ENCODE data around the gene PDE4C. TPM values are rescaled to one million over a fixed set of nuclear protein-coding genes. Genes with fewer than 3 reads are reported as not detected.

Gene PDE4C
- polyA plus RNA-seq, 3 donors: 0.77 to 0.82 (median 0.78) TPM

DNA sequence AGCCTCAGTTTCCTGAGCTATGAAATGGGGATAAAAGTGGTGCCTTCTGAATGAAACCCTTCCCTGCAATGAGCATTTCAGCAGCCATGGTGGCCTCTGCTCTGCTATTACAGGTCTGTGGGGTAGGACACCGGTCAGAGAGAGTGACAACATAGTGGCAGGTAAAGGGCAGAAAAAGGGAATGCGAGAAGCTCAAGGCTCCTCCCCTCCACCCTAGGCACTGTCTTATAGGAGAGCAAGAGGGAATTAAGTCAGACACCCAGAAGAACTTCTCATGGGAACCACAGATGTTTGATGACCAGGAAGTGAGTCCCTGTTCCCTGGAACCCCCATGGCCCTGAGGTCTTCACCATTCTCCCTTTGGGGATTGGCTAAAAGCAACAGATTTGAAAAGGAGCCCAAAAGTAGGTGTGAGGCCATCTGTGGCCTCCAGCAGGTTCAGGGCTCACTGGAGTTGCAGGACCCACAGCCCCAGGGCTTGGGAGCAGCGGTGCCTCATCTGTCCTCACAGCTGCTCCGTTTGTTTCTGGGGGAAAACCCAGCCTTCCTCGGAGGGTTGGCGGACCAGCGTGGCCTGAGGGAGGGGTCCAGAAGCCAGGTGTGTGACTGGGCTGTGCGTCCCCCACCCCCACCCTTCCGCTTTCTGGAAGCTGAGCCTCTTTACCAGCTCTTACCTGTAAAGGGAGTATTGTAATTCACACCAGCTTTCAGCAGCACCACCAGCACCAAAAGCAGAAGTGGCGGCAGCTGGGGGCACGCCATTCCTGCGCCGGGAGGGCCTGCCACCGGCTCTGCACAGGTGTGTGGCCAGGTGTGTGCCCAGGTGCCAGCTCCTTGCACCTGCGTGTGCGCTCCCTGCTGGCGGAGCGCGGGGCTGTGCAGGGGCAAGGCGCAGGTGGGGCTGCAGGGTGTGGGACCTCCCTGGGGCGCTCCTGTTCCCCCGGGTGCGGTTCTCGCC lies 28.6 kb upstream of the PDE4C start:
- DNase-seq: no peak

DNA sequence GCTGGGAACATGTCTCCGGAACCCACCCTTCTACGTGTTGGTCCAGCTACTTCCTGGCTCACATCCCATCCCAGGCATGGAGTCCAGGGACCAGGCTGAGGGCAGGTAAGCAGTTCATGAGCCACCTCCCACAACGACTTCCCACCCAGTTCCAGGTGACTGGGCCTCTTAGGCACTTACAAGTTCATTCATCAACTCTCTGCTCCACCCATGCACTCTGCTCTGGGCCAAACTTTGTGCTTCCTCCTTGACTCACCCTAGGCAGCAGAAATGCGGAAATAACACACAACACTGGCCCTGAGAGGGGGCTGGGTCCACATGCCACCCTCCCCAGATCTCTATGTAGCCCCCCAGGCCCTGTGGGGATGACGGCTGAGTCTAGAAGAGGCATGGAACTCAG lies 27.5 kb upstream of the PDE4C start:
- DNase-seq: no peak

DNA sequence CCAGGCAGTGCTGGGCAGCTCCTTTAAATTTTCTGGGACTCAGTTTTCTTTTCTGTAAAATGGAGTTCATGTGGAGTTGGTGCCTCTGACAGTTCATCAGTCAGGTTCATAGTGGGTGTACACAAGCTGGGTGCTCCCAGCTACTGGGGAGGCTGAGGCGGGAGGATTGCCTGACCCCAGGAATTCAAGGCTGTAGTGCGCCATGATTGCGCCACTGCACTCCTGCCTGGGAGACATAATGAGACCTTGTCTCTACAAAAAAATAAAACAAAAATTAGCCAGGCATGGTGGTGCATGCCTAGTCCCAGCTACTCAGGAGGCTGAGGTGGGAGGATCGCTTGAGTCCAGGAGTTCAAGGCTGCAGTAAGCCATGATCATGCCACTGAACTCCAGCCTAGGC lies 26.9 kb upstream of the PDE4C start:
- DNase-seq: no peak

DNA sequence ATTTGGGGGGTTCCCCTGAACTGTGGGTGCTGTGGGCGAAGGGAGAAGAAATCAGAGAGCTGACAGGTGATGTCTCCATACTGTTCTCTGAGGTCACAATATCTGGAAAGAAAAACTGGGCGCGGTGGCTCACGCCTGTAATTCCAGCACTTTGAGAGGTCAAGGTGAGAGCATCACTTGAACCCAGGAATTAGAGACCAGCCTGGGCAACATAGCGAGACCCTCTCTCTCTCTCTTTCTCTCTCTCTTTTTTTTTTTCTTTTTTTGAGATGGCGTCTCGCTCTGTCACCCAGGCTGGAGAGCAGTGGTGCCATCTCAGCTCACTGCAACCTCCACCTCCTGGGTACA lies 26.1 kb upstream of the PDE4C start:
- no peak for DNase-seq

GRCh38 chr19:18251587-18252369 lies 25.5 kb upstream of the PDE4C start:
- no peak for DNase-seq

GRCh38 chr19:18249834-18250233 lies 23.6 kb upstream of the PDE4C start:
- no peak for DNase-seq

DNA sequence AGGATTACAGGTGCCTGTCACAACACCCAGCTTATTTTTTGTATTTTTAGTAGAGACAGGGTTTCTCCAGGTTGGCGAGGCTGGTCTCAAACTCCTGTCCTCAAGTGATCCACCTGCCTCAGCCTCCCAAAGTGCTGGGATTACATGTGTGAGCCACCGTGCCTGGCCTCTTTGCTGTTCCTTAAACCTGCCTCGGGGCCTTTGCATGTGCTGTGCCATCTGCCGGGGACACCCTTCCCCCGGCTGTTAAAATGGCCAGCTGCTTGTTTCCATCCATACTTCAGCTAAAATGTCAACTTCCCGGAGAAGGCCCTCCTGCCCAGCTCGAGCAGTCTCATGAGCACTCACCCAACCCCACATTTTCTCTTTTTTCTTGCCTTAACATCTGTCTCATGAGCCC lies 19.1 kb upstream of the PDE4C start:
- DNase-seq: no peak

- no peak for DNase-seq
Measured at GRCh38 chr19:18239303-18239702, 13.1 kb upstream of the PDE4C start.

DNA sequence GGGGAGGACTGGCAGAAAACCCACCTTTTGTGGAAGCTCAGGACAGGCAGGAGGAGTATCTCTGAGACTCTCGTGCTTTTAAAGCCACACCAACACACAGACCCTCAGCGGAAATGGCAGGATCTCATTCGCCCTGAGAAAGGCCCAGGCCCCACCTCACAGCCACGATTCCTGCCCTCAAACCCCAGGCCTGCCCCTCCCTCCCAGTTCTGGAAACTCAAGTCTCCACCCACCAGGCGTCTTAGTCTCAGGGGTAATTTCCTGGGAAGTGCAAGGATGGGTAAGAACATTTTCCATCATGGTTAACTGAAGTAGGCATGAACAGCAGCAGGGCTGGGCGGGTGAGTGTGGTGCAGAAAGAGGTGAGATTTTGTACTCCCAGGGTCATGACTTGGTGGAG lies 8.0 kb upstream of the PDE4C start:
- no peak for DNase-seq

- peak; percentile 65 for DNase-seq
Measured at GRCh38 chr19:18233224-18233825, 7.1 kb upstream of the PDE4C start.

DNA sequence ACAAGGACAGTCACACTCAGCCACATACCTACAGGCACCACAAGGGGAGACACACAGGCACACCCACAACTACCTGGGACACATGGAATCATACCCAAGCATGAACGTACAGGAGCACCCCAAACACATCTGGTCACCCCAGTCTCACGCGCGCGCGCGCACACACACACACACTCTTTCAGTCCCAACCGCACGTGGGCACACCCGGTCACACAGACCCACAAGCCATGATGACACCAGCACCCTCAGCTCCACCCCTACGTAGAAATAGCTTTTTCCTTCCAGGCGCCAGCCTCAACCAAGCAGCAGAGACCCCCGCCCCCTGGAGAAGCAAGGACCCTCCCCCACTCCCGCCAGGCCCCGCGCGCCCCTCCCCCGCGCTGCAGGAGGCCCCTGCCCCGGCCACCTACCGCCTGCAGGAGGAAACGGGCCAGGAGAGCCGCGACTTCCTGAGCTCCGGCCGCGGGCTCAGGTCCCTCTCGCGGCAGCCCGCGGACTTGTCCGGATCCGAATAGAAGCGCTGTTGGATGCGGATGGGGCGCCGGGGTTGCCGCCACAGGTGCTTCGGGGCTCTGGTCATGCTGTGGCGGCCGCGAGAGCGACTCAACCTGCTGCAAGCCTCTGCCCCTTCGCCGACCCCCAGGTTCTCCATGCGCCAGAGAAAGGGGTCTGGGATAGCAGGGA lies 6.4 kb upstream of the PDE4C start:
- DNase-seq: no peak

- no peak for DNase-seq
Measured at GRCh38 chr19:18231775-18232174, 5.5 kb upstream of the PDE4C start.

GRCh38 chr19:18230941-18231734 lies 4.9 kb upstream of the PDE4C start:
- no peak for DNase-seq

GRCh38 chr19:18229915-18230314 lies 3.7 kb upstream of the PDE4C start:
- DNase-seq: no peak

DNA sequence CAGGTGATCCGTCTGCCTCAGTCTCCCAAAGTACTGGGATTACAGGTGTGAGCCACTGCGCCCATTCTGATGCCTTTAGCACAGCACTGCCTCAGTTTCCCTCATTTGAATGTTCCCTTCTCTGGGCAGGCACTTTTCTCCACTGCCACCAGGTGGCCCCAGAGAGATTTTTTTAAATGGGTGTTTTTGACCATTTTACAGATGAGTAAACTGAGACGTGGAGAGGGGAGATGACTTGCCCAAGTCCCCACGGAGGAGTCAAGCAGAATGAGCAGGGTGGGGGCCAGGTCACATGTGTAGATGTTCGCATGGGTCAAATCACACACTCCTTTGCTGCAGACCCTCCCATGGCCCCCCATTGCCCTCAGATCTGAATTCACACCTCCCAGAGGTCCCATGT lies 3.2 kb upstream of the PDE4C start:
- DNase-seq: no peak

DNA sequence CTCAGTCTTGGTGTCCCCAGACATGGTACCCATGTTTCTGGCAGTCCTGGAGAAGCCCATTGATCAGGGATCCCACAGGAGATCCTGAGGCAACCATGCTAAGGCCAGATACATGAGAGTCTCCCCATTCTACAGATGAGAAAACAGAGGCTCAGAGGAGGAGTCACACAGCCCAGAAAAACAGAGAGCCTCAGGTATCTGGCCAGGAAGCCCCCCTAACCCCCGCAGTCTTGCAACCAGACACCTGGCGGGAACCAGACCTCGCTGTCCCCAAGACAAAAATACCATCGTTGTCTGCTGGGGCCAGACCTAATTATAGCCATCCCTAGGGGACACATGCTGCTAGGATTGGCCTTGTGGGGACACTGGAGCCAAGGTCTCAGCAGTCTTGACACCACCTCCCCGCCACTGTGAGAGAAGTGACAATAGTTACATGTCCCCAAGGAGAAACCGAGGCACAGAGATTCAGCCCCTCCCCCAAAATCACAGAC lies 1.6 kb upstream of the PDE4C start:
- DNase-seq: no peak

GRCh38 chr19:18226956-18227780 lies 930 bp upstream of the PDE4C start:
- no peak for DNase-seq

- no peak for DNase-seq
Measured at GRCh38 chr19:18225355-18225701, 910 bp downstream of the PDE4C start.

DNA sequence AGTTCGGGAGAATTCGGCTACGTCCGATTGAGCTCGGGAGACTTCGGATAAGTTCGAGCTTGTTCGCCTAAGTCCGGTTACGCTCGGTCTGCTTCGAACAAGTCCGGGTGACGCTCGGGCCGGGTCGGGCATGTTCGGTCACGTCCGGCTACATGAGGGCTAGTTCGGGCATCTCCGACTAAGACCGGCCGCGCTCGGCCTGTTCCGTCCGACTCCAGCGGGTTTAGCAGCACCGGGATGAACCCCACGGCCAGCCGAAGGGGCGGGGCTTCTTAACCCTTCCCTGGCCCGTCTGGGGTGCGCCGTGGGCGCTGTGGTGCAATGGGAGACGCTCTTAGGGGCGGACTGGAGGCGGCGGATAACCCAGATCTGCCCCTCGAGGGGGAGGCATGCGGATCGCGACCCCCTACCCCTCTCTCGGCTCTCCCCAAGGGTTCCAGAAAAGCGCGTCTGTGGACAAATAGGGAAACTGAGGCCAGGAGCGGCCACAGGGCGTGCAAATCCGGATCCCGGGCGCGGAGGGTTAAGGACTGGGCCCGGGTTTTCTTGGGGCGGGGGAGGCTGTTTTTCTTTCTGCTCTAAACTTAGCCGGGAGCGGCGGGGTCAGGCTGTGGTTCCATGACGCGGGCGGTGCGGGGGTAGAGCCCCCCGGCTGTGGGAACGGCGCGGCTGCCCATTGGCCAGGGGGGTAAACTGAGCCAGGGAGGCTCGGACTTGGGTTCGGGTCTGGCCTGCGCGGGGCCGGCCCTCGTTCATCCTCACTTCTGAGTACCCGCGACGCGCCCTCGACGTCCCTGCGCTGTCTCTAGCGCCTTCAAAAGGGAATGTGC lies 1.5 kb downstream of the PDE4C start:
- peak; percentile 95 for DNase-seq
